GM20431 (cell line): ENCODE data around the gene UPB1.
"Not testable (repeated sequence)": the region's sequence is repeated elsewhere in the genome, so short reads cannot be mapped to it uniquely, and the experiment has no call there.

ENCODE experiments used
- in situ Hi-C: fragments of 300-500 bp; cut with MseI, MboI; formaldehyde crosslinking; loops from one replicate; pipeline ENCODE4 v1.15.0; 2020; ENCODE audit warnings: low sequenced_read_pairs; ENCODE audit not compliant: unreplicated experiment

Gene UPB1

DNA sequence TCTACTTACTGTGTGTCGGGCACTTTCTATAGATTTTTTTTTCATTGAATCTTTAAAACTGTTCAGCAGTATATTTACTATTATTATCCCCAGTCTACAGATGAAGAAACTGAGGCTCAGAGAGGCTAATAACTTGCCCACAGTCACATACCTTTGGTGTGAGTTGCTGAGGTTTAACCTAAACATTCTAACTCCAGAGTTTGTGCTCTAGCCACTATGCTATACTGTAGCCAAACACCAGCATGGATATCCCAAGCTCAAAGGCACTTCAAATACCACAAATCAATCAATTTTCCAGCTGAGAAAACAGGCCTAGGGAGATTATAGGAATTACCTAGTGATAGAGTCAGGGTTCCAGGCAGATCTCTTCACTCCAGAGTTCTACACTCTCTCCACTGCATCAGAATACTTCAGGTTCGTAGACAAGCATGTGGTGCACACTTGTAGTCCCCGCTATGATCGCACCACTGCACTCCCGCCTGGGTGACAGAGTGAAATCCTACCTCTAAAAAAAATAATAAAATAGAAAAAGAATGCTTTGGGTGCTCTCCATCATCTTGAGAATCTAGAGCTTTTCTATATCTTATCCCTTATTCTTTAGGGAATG lies 20.4 kb upstream of the UPB1 start:
- in situ Hi-C loops: no loop called here

DNA sequence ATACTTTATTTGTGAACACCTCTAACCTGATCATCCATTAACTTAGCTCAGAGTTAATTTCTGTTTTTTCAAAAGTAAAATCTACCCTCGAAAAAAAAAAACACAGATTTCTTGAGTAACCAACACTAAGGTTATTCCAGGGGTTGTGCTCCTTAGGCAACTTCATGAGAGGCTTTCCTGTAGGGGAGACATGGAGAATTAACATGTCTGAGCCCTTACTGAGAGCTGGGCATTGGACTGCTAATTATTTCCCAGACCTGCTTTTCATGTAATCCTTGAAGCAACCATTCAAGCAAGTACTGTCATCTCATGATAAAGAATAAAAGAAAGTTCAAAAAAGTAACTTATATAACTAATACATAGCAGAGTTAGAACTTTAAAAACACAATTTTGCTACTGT lies 13.5 kb upstream of the UPB1 start:
- in situ Hi-C loops: no loop called here

DNA sequence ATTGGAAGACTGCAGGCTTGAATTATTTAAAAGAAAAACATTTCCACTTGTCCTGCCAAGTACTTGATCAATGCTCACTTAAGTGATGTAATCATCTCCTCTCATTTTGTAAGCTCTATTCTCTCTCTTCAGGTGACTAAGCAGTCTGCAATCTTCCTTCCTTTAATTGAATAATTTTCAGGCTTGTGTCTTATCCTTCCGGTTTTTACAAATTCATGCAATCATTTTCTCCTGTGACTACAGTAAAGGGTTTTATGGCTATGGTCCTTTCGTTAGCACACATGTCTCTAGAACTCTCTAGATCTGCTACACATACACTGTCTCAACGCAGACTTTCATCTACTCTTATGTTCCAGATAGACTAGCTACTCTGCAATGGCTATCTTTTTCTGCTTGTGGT lies 12.6 kb upstream of the UPB1 start:
- in situ Hi-C loops: no loop called here

DNA sequence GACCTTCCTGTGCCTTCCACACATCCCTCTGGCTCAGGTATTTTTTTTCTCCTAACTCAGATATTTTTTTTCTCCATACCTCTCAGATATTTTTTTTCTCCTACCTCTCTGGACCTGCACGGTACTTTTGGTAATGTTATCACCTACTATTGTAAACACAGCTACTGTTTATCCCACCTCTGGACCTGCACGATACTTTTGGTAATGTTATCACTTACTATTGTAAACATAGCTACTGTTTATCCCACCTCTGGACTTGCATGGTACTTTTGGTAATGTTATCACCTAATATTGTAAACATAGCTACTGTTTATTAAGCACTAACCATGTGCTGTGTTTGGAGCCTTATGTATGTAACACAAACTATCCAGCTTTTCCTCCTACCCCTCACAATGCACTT lies 12.1 kb upstream of the UPB1 start:
- in situ Hi-C loops: no loop called here

DNA sequence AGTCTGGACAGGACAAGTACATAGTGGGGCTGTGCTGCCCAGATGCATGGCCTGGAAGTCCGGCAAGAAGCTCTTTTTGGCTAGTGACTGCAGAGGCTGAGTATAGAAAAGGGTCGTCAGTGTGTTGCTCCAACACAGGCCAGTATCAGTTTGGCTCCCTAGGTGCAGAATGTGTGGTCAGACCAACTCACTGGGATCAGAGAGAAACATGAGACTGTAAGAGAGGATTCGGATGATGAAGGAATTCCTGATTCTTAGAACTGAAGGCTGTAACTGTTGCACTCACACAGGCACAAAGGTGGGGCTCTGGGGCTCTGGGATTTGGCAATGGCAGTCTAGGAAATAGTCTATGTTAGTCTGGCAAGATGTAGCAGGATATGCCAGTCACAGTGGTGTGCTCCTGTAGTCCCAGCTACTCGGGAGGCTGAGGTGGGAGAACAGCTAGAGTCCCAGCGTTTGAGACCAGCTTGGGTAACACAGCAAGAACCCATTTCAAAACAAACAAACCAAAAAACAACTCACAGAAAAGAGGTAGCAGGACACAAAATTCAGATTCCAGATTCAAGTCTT lies 11.1 kb upstream of the UPB1 start:
- in situ Hi-C loops: no loop called here

DNA sequence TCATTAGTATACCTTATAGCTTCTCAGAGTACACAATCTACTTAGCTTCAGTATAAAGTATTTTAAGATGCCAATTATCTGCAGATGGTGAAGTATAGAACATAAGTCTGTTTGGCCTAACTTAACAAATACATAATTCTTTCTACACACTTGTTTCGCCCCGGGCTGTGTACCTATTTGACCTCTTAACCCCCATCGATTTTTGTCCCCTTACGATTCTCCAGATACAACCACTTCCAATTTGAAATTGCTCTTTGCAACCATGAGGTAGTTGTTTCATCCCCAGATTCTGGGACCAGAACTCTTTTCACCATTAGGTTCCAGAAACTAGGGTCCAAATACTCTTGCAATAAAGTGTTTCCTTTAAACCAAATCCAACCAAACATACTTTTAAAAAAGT lies 10.0 kb upstream of the UPB1 start:
- in situ Hi-C loops: no loop called here

DNA sequence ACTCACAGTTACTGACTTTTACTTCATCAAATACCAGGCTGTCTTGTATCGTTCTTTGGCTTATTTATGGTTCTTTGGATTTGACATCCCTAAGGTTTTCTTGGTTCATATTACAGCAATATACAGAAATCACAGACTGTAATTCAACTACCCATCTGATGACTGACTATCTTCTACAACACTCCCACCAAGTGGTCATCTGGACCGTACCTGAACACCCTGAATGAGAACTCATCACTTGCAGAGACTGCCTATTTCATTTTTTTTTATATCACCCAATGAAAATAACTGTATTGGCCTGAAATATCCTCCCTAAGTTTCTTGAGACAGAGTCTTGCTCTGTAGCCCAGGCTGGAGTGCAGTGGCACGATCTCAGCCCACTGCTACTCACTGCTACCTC lies 9.5 kb upstream of the UPB1 start:
- in situ Hi-C loops: no loop called here

DNA sequence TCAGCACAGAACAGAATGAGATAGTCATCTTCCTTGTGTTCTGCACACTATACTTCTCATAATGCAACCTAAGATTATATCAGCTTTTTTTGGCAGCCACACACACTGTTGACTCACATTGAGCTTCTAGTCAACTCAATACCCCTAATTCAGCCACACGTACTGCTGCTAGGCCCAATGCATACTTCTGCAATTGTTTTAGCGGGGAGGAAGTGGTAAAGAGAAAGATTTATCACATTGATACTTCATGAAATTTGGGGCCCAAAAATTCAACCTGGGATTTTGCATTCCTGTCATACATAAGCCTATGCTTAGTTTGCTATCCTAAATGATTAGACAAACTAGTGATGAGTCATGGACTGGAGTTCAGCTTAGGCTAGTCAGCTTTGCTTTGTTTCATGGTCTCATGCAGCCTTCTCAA lies 8.6 kb upstream of the UPB1 start:
- in situ Hi-C loops: no loop called here

DNA sequence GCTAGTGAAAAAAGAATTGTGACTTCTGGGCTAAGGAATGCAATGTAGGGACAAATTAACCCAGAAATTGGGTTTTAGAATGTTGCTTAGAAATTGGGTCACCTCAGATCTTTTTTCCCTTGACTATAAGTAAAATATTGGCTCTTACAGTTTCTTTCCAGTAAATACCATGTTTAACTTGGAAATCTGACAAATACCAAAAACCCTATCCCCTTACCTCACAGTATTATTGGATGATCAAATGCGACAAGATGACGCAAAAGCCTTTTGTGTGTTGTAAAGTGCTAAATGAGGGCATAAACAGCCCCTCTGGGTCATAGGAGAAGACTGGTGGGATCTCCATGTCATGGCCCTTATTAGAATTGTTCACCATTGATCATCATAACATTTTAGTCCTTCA lies 6.1 kb upstream of the UPB1 start:
- in situ Hi-C loops: no loop called here

DNA sequence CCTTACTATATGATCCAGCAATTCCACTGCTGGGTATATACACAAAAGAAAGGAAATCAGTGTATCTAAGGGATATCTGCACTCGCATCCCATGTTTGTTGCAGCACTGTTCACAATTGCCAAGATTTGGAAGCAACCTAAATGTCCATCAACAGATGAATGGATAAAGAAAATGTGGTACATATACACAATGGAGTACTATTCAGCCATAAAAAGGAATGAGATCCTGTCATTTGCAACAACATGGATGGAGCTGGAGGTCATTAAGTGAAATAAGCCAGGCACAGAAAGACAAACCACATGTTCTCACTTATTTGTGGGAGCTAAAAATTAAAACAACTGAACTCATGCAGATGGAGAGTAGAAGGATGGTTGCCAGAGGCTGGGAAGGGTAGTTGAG lies 5.7 kb upstream of the UPB1 start:
- in situ Hi-C loops: not testable (repeated sequence)

DNA sequence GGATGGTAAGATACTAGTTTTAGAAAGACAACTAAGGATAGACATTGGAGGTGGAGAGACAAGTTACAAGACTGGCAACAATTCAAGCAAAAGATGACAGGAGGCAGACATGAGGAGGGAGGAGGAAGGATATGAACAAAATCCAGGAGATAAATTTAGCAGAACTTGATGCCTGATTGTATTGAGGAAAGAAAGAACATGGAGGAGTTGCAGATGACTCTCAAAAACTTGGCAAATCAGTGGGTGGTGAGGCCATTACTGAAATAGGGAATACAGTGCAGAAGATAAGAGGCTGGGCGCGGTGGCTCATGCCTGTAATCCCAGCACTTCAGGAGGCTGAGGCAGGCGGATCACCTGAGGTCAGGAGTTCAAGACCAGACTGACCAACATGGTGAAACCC lies 2.7 kb upstream of the UPB1 start:
- in situ Hi-C loops: no loop called here

DNA sequence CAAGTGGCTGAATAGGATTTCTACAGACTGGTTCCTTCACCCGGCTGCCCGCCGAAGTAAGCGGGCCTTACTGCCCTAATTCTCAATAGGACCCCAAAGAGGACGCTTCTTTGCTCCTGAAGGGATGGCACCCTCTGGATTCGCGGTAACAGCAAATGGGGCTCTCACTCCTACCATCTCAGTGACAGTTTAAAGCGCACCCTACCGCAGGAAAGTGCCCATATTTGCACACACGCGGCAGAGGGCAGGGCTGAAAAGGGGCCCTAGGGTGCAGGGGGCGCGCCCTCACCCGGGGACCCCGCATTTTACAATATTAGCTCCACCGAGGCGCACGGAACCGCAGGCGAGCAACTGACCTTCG lies 985 bp upstream of the UPB1 start:
- in situ Hi-C loops: no loop called here

DNA sequence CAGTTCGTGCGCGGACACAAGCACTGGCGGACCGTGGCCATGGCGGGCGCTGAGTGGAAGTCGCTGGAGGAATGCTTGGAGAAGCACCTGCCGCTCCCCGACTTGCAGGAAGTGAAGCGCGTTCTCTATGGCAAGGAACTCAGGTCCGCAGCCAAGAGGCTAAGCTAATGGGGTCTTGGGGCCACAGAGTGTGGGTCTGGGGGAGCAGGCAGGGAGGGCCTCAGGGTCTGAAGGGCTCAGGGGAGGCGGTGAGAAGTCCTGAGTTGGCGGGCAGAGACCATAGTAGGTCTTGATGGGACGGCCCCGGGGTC lies 188 bp downstream of the UPB1 start:
- in situ Hi-C loops: no loop called here

DNA sequence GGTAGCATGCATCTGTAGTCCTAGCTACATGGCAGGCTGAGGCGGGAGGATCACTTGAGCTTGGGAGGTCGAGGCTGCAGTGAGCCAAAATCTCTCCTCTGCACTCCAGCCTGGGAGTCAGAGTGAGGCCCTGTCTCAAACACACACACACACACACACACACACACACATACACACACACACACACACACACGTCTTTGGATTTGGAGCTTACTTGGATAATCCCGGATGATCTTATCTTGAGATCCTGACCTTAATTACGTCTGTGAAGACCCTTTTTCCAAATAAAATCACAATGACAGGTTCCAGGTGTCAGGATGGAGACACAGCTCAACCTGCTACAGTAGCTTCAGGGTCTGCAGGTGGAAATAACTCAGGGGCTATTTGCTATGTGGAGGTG lies 1.1 kb downstream of the UPB1 start:
- in situ Hi-C loops: no loop called here

DNA sequence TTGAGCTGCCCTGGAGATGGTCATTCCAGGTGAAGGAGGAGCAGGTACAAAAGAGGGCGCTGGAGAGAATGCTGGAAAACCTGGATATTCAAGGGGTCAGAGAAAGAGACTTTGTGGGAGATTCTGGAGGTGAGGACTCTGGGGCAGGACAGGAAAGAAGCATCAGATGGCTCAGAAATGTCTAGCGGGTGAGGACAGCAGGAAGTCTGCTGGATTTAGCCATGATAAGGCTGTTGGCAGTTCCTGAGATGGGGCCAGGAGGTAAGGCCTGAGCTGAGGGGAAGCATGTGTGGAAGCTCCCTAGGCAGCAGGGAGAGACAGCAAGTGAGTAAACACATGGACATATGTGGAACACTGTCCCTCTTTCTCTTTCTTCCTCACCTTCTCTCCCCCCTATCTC lies 1.5 kb downstream of the UPB1 start:
- in situ Hi-C loops: no loop called here

DNA sequence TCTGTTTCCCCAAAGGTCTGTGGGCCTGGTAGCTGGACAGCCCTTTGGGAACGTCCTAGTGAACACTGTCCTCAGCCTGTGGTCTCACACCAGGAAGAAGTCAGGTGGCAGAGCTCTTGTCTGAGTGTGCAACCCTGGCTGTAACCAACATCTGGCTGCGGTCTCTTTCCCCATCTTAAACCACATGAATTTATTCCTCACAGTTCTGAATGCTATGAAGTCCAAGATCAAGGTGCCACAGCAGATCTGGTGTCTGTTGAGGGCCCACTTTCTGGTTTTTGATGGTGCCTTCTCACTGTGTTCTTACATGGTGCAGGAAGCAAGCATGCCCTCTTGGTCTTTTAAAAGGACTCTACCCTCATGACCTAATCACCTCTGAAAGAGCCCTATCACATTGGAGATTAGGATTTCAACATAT lies 2.7 kb downstream of the UPB1 start:
- in situ Hi-C loops: no loop called here

DNA sequence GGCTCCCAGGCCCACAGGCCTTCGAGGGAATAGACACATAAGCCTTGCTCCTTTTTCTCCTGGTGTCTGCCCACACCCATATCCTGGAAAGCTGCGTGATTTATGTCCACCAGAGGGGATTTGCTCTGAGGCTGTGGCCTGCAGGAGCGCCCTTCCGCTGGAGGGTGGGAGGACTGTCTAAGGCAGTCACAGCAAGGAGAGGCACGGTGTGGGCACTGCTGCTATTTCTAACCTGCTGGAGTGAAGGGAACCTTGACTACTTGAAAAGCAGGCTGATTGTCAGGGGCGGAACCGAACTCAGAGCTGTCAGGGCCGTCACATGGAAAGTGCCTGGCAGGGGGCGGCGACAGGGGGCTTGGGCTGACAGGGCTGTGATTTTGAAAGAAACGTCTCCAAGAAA lies 3.7 kb downstream of the UPB1 start:
- in situ Hi-C loops: no loop called here

DNA sequence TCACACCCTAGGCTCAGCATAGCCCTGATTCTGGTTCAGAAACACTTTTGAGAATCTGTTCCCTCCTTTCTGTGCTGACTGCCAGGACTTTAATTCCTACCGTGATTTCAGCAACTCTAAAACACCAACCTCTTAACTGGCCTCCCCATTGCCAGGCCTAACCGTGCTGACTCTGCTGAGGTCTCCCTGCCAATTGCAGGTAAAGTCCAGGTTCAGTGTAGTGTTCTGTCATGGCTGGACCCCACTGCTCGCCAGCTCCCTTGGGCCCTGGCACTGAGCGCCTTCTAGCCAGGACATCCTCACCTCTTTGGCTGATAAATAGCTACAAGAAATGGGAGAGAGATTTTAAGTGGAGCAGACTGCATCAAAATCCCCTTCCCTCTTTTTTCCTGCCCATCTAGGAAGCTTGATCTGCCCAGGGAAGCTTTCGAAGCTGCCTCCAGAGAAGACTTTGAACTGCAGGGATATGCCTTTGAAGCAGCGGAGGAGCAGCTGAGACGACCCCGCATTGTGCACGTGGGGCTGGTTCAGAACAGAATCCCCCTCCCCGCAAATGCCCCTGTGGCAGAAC lies 4.7 kb downstream of the UPB1 start:
- in situ Hi-C loops: no loop called here

DNA sequence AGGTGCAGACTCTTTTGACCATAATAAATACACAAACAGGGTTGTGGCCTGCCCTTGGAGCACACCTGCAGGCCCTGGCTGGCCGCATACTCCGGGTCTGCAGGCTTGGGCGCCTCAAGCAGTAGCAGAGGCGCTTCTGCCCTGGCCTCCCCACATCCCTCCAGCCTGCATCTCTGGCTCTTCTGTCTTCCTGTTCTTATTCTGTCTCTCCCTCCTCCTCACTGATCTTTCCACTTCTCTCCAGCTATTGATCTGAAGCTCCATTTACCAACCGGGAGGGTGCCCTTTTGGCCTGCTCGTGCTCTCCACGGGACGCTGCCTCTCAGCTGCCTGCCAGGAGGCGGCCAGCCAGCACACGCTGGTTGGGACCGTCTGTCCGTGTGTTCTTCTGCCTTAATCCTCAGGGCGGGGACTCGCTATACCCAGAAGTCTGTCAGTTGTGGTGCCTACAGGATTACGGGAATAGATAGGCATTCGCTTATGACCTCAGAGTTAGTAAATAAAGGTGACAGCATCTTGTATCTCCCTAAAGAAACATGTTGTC lies 5.2 kb downstream of the UPB1 start:
- in situ Hi-C loops: no loop called here

DNA sequence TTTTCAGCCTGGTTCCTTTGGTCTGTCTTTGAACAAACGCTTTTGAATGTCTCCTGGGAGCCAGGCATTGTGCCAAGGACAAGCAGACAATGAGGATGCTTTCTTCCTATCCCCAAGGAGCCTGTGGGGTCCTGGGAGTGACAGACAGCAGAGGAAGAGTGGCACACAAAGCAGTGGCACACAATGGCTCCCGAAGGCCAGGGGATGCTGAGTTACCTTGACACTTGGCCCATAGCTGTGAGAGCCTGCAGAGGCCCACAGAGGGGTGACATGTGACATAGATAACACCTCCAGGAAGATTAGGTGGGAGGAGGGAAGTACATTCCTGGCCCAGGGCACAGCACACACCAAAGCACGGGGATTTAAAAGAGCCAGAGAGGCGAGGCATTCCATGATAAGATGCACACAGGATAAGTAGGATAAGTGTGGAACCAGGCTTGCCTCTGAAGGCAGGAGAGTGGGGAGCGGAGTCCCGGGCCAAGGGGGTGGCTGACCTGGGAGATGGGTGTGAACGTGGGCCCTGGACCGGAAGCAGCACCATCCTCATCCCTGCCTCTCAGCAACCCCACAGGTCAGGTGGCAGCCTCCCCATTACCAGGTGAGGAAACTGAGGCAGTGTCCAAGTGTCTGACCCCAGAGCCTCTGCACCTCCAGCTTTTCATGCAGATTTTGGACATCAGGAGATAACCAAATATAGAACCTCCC lies 6.3 kb downstream of the UPB1 start:
- in situ Hi-C loops: no loop called here

DNA sequence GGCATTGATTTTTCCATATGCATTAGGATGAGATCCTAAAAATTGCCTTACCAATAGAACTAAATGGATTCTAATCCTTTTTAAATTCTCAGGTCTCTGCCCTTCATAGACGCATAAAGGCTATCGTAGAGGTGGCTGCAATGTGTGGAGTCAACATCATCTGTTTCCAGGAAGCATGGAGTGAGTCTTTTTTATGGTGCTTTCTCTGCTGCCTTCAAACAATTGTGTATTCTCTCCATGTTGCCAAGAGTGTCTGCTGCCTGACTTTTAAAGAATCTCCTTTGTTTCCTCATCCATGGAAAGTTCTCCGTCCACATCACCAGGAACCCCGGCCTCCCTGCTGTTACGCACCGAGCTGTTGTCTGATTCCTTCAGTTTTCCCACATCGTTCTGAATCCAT lies 6.9 kb downstream of the UPB1 start:
- in situ Hi-C loops: no loop called here

DNA sequence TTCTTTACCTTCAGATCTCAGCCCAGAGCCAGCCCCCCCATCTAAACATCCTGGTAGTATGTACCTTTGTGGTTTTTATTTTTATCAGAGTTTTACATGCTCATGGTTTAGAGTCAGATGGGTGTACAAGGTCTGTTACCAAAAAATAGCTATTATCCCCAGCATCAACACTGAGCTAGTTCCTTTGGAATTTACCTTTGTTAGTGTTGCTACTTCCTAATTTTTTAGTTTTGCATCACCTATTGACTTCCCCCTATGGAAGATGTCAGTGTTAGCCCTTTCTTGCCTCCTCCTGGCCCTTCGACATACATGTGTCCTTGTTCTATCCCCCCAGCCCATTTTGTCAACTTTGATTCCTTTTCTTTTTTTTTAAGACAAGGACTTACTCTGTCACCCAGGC lies 7.4 kb downstream of the UPB1 start:
- in situ Hi-C loops: no loop called here
